GM12878 (cell line): ENCODE measurements around the gene PIMREG. TPM values are rescaled to one million over a fixed set of nuclear protein-coding genes. Genes with fewer than 3 reads are reported as not detected.

Experiments
- BHLHE40 ChIP-seq, 2 experiments: fragments of 450-650 bp in 1 of 2; IDR thresholded peaks; 2 replicates each; pipeline ENCODE4 v1.6.1; 2011 to 2017; ENCODE audit warnings: low read depth in 2 of 2, borderline replicate concordance in 1 of 2, improper control_type of control experiment in 1 of 2, low read length in 1 of 2, mild to moderate bottlenecking in 1 of 2
- BRCA1 ChIP-seq: IDR thresholded peaks from 2 replicates; pipeline ENCODE4 v1.6.1; 2011; ENCODE audit warnings: low read depth, low read length, improper control_type of control experiment
- CBX3 ChIP-seq: fragments of 200-600 bp; sonication (generic); IDR thresholded peaks from 2 replicates; pipeline ENCODE4 v1.6.1; 2016; ENCODE audit warnings: low read depth, borderline replicate concordance
- CEBPB ChIP-seq, 2 experiments: fragments of 150-350 bp in 1 of 2; IDR thresholded peaks; 2 replicates each; pipeline ENCODE4 v1.6.1; 2012 to 2014; ENCODE audit warnings: low read depth in 2 of 2, low read length in 2 of 2, borderline replicate concordance in 1 of 2, inconsistent platforms in 1 of 2
- IKZF2 ChIP-seq, 2 experiments: fragments of 450-650 bp; IDR thresholded peaks; 2 replicates each; pipeline ENCODE4 v1.6.1; 2017; ENCODE audit warnings: mild to moderate bottlenecking in 2 of 2, moderate library complexity in 2 of 2
- KLF5 ChIP-seq: fragments of 450-650 bp; IDR thresholded peaks from 2 replicates; pipeline ENCODE4 v1.6.1; 2014; ENCODE audit warnings: mild to moderate bottlenecking; ENCODE audit not compliant: partially characterized antibody
- SIX5 ChIP-seq: IDR thresholded peaks from 2 replicates; pipeline ENCODE4 v1.6.1; 2011; ENCODE audit warnings: mild to moderate bottlenecking, low read depth, low read length, moderate library complexity; ENCODE audit not compliant: severe bottlenecking
- SMARCA5 ChIP-seq: fragments of 450-650 bp; IDR thresholded peaks from 2 replicates; pipeline ENCODE4 v1.6.1; 2017; ENCODE audit warnings: mild to moderate bottlenecking
- polyA plus RNA-seq, 11 experiments: library from polyadenylated mRNA; depleted of rRNA in 4 of 11; unstranded in 6 of 11; stranded (reverse) in 5 of 11; fragments of >200 nt; fragmentation: Nextera tagmentation in 4 of 11; fragmentation: Illumina TruSeq in 1 of 11; extraction: Ambion mirVana in 4 of 11; extraction: Trizol in 1 of 11; gene quantifications; 1 replicate in 1 of 11; 2 replicates in 10 of 11; pipeline versions ENCODE4 v1.2.1 to v1.2.3, GENCODE V29; 2011 to 2016; ENCODE audit warnings: inconsistent platforms in 2 of 11, missing spikeins in 2 of 11, low read depth in 1 of 11
- total RNA-seq, 4 experiments: library from RNA; depleted of rRNA in 3 of 4; stranded (reverse); fragments of >200 nt in 3 of 4; fragmentation: Illumina TruSeq in 1 of 4; extraction: Trizol in 1 of 4; gene quantifications; 2 replicates each; pipeline versions ENCODE4 v1.2.1 to v1.2.3, GENCODE V29; 2013 to 2021
- TF ChIP-seq, protein P1 (sequence below): fragments of 450-650 bp; IDR thresholded peaks from 2 replicates; pipeline ENCODE4 v1.6.1; 2017; ENCODE audit warnings: antibody characterized with exemption, mild to moderate bottlenecking, moderate library complexity
- TF ChIP-seq, protein P2 (sequence below): fragments of 450-650 bp; IDR thresholded peaks from 2 replicates; pipeline ENCODE4 v1.6.1; 2018; ENCODE audit warnings: borderline replicate concordance, mild to moderate bottlenecking; ENCODE audit not compliant: partially characterized antibody
- TF ChIP-seq, protein P3 (sequence below): IDR thresholded peaks from 2 replicates; pipeline ENCODE4 v1.6.1; 2012; ENCODE audit warnings: low read depth, low read length, improper control_type of control experiment
- TF ChIP-seq, protein P4 (sequence below): fragments of 450-650 bp; conservative IDR thresholded peaks from 2 replicates; pipeline ENCODE4 v1.6.1; 2017; ENCODE audit warnings: mild to moderate bottlenecking, moderate library complexity

The PIMREG gene
- total and polyA plus RNA-seq, 10 of the 15 experiments (the other 5 are each of a cell fraction or from before 2014, with no cell fraction given) = 2.8 to 35.8 (median 25.2) TPM

DNA sequence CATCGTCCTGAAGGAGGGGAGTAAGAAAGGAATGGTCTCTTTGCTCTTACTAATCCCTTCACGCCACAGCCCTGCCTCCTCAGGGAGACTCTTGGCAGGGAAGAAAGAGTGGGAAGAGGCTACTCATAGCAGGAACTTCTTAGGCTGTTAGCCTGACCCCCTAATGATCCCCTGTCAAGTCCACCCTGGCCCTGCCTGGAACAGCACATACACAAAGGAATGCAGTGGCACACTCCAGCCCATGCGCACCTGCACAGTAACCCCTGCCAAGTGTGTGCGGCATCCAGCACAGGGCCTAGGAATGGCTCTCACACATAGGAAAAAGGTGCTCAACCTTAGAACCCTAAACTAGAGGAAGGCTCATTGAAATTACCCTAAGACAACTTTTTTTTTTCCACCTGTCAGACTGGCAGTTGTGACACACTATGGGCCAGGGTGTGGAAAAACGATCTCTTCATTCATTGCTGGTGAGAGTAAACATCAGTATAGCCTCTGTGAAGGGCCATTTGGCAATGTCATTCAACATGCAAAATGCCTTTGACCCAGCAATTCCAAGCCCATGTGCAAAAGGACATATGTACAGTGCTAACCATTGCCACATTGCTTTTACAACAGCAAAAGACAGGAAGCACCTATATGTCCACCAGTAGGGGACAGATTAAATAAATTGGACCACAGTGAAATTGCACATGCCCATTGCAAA, 50.1 kb downstream of the PIMREG start (continued):
- TF ChIP-seq, protein P1, sequence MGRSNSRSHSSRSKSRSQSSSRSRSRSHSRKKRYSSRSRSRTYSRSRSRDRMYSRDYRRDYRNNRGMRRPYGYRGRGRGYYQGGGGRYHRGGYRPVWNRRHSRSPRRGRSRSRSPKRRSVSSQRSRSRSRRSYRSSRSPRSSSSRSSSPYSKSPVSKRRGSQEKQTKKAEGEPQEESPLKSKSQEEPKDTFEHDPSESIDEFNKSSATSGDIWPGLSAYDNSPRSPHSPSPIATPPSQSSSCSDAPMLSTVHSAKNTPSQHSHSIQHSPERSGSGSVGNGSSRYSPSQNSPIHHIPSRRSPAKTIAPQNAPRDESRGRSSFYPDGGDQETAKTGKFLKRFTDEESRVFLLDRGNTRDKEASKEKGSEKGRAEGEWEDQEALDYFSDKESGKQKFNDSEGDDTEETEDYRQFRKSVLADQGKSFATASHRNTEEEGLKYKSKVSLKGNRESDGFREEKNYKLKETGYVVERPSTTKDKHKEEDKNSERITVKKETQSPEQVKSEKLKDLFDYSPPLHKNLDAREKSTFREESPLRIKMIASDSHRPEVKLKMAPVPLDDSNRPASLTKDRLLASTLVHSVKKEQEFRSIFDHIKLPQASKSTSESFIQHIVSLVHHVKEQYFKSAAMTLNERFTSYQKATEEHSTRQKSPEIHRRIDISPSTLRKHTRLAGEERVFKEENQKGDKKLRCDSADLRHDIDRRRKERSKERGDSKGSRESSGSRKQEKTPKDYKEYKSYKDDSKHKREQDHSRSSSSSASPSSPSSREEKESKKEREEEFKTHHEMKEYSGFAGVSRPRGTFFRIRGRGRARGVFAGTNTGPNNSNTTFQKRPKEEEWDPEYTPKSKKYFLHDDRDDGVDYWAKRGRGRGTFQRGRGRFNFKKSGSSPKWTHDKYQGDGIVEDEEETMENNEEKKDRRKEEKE = no peak
- no peak for TF ChIP-seq BHLHE40 (IDR thresholded peaks at IDR 0.05; ENCODE audit: borderline replicate concordance in 1 of 2, low read depth in 2 of 2, low read length in 1 of 2)
- TF ChIP-seq SMARCA5 = no peak
- no peak for TF ChIP-seq BRCA1
- no peak for TF ChIP-seq IKZF2 (IDR thresholded peaks at IDR 0.05)
- TF ChIP-seq SIX5 = no peak
- TF ChIP-seq CBX3 = no peak
- TF ChIP-seq CEBPB (IDR thresholded peaks at IDR 0.05; ENCODE audit: borderline replicate concordance in 1 of 2, low read depth in 2 of 2, low read length in 2 of 2) = no peak
- TF ChIP-seq, protein P2, sequence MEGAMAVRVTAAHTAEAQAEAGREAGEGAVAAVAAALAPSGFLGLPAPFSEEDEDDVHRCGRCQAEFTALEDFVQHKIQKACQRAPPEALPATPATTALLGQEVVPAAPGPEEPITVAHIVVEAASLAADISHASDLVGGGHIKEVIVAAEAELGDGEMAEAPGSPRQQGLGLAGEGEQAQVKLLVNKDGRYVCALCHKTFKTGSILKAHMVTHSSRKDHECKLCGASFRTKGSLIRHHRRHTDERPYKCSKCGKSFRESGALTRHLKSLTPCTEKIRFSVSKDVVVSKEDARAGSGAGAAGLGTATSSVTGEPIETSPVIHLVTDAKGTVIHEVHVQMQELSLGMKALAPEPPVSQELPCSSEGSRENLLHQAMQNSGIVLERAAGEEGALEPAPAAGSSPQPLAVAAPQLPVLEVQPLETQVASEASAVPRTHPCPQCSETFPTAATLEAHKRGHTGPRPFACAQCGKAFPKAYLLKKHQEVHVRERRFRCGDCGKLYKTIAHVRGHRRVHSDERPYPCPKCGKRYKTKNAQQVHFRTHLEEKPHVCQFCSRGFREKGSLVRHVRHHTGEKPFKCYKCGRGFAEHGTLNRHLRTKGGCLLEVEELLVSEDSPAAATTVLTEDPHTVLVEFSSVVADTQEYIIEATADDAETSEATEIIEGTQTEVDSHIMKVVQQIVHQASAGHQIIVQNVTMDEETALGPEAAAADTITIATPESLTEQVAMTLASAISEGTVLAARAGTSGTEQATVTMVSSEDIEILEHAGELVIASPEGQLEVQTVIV = no peak
- no peak for TF ChIP-seq KLF5
- TF ChIP-seq, protein P3, sequence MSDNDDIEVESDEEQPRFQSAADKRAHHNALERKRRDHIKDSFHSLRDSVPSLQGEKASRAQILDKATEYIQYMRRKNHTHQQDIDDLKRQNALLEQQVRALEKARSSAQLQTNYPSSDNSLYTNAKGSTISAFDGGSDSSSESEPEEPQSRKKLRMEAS = no peak
- TF ChIP-seq, protein P4, sequence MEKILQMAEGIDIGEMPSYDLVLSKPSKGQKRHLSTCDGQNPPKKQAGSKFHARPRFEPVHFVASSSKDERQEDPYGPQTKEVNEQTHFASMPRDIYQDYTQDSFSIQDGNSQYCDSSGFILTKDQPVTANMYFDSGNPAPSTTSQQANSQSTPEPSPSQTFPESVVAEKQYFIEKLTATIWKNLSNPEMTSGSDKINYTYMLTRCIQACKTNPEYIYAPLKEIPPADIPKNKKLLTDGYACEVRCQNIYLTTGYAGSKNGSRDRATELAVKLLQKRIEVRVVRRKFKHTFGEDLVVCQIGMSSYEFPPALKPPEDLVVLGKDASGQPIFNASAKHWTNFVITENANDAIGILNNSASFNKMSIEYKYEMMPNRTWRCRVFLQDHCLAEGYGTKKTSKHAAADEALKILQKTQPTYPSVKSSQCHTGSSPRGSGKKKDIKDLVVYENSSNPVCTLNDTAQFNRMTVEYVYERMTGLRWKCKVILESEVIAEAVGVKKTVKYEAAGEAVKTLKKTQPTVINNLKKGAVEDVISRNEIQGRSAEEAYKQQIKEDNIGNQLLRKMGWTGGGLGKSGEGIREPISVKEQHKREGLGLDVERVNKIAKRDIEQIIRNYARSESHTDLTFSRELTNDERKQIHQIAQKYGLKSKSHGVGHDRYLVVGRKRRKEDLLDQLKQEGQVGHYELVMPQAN = no peak
